ENCODE measurements around the gene LCN2. TPM values are rescaled to one million over a fixed set of nuclear protein-coding genes. Genes with fewer than 3 reads are reported as not detected.
"Not testable (repeated sequence)": the region's sequence is repeated elsewhere in the genome, so short reads cannot be mapped to it uniquely, and the experiment has no call there.

LCN2 gene
- total RNA-seq, 1 donor from 2014 or later: 23.6 TPM

DNA sequence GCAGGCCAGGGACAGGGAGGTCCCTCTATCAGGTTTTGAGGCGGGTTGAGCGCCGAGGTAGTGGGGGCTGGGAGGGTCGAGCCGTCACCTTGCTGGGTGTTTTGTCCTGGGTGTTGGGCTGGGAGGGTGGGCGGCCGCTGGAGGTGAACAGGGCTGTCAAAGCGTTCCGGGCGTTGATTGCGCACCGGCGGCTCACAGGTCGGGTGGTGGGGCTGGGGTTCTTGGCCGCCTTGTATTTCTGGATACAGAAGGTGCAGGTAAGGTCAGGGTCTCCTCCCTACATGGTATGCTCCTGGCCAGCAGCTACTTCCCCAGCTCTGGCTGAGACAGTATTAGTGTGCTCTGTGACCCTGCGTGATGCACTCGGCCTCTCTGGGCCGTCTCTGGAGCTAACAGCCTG lies 16.9 kb downstream of the LCN2 start:
- DNase-seq (ENCODE audit: low read depth): no peak

DNA sequence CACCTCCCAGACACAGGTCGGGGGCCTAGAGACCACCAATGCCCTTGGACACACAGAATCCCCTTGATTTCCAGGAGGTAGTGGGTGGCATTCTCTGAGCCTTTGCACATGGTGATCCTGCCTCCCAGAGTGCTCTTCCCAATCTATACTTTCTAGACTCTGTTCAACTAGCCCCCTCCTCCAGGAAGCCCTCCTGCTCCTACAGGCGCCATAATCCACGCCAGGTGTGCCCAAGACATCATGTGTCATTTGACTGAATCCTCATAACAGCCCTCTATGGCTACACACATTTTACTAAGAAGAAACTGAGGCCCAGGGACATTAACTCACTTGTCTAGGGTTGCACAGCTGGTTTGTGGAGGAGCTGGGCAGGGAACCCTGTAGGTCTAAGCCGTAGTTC lies 18.0 kb downstream of the LCN2 start:
- no peak for DNase-seq (ENCODE audit: low read depth)

GRCh38 chr9:128168731-128169308 lies 19.6 kb downstream of the LCN2 start:
- DNase-seq (ENCODE audit: low read depth): no peak

DNA sequence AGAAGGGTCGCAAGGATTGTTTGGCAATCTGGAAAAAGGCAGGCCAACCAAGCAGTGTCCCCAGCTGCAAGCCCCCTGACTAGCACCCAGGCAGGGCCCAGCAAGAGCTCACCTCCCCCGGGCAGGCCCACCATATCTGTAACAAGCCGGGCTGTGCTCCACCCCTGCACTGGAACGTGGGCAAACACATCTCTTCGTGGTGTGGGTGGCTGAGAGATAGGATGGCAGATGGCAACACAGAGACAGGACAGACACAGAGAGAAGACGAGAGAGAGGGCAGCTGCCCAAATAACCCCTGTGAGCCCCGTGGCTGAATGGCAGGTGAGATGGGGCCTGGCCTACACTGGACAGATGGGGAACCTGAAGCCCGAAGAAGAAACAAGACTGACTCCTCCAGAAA lies 20.2 kb downstream of the LCN2 start:
- no peak for DNase-seq (ENCODE audit: low read depth)

DNA sequence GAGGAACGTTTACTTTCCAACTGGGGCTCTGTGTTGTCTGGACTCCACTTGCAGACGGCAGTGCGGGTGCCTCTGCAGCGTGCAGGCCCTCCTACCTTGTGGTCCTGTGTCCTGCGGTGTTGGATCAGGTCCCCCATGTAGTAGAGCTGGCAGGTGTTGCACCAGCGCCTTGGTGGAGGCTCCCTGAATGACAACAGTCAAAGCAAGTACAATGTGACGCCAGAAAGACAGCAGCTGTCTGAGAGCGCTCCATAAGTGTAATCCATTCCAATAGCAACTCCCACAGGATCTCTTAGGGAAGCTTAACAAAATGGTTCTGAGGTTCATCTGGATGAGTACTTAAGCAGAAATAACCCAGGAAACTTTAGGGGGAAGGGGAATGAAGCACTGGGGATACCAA lies 20.7 kb downstream of the LCN2 start:
- DNase-seq (ENCODE audit: low read depth): no peak

GRCh38 chr9:128174062-128174461 lies 24.8 kb downstream of the LCN2 start:
- DNase-seq (ENCODE audit: low read depth): no peak

DNA sequence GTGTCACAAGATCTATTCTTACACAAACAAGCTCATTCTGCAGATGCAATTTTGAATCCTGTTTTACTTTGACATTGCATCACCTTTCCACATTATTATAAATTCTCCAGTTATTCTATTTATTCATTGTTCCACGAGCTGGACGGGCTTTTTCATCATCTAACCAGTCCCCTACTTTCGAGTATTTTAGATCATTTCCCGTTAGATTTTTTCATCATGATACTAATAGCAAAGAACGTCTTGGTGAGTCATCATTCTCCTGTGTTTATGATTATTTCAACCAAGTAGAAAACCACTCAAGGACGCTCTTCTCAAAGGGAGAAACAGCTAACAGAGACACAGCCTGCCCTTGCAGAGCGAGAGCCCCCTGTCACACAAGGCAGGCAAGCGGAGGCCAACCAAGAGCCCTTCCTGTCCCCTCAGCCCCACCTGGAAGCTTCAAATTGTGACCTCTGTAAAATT lies 25.9 kb downstream of the LCN2 start:
- DNase-seq (ENCODE audit: low read depth): no peak

- DNase-seq (ENCODE audit: low read depth): no peak
These were observed 26.5 kb downstream of the LCN2 start for GRCh38 chr9:128175726-128176125.

GRCh38 chr9:128178806-128179431 lies 29.7 kb downstream of the LCN2 start:
- no peak for DNase-seq (ENCODE audit: low read depth)

DNA sequence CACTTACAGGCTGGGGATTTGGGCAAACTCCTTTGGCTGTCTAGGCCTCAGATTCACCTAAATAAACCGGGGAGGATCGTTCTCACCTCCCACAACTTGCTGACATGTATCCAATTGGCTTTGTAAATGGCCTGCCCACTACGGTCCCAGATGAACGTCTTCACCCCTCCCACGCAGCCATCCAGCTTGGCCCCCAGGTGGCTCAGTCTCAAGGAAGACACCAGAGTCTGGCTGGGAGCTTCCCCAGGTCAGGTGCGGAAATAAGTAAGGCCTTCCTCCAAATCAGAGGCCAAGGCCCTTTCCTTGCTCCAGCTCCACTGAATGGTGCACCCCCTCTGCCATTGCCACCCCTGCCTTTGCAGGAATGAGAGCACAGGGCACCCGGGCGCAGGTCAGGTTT lies 30.7 kb downstream of the LCN2 start:
- DNase-seq (ENCODE audit: low read depth): no peak

- DNase-seq (ENCODE audit: low read depth): no peak
These were observed 31.2 kb downstream of the LCN2 start for GRCh38 chr9:128180447-128180846.

- not testable (repeated sequence) for DNase-seq (ENCODE audit: low read depth)
These were observed 32.2 kb downstream of the LCN2 start for GRCh38 chr9:128181480-128181879.

DNA sequence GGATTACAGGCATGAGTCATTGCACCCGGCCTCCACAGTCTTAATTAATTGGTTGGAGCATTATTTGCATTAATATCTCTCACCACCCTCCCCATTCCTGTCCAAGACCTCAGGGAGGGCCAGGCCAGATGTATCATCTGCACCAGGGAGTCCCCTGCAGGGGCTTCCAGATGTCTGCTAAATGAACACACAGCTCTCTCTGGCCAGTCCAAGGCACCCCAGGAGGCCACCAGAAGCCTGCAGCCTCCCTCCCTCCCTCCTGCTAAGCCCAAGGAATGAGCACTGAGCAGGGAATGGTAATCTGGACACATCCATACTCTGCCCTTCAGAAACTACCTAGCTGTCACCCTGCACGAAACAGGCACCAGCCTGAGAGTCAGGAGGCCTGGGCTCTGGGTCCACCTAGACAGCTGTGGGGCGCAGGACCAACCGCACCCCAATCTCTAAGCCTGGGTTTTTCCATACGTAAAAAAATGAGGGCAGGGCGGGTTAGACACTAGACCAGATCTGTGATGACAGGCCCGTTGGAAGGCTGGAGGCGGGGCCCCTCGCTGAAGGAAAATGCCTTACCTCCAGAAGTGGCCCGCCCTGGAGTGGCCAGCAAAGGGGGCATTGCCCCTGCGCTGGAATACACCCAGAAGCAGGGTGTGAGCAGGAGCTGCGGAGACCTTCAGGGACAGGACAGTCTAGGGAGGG lies 33.8 kb downstream of the LCN2 start:
- no peak for DNase-seq (ENCODE audit: low read depth)

- no peak for DNase-seq (ENCODE audit: low read depth)
These were observed 37.0 kb downstream of the LCN2 start for GRCh38 chr9:128185979-128186965.

- no peak for DNase-seq (ENCODE audit: low read depth)
These were observed 38.1 kb downstream of the LCN2 start for GRCh38 chr9:128187361-128187760.

DNA sequence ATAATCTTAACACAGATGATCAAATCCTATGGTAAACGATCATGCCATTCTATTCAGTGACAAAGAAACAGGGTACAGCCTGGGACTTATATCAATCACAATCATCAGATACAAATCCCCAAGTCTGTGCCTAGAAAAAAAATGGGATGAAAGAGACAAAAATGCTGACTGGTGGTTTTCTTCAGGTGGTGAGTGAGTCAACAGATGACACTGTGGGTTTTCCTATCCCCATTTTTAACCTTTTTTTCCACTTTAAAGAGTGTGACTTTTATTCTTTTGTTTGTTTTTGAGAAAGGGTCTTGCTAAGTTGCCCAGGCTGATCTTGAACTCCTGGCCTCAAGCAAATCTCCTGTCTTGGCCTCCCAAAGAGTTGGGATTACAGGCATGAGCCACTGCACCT lies 39.0 kb downstream of the LCN2 start:
- no peak for DNase-seq (ENCODE audit: low read depth)

- no peak for DNase-seq (ENCODE audit: low read depth)
These were observed 40.8 kb downstream of the LCN2 start for GRCh38 chr9:128190013-128190412.

DNA sequence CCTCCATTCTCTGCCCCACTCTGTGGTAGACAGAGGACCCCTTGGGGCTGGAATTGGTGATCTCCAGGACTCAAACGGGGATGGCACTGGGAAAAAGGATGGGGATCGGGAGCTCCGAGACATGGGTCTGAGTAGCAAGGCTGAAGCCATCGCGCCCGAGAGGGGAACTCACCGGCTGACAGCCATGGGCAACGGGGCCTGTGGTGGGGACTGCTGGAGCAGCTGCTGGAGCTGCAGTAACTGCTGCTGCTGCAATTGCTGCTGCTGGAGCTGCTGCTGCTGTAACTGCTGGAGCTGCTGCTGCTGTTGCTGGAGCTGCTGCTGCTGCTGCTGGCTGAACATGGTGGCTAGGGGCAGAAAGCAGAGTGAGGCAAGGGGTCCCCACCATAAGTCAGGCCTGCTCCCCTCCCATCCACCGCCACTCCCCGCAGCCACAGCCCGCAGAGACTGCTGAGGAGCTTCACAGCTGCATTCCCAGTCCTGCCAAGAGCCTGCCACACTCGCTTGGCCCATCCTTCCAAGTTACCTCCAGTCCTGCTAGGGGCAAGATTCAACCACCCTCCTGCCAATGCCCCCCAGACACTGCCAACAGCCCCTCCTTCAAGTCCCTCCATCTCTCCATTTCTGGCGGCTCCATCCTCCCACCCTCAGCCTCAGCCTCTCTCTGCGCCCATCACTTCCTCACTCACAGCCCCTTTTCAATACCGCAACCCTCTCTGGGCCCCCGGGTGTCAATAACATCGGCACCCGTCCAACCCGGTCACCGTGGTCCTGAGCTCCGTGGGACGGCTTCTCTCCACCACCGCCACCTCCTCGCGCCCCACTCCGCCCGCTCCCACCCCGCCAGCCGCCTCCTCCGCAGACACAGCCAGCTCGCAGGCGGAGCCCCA lies 41.5 kb downstream of the LCN2 start:
- DNase-seq (ENCODE audit: low read depth): no peak

DNA sequence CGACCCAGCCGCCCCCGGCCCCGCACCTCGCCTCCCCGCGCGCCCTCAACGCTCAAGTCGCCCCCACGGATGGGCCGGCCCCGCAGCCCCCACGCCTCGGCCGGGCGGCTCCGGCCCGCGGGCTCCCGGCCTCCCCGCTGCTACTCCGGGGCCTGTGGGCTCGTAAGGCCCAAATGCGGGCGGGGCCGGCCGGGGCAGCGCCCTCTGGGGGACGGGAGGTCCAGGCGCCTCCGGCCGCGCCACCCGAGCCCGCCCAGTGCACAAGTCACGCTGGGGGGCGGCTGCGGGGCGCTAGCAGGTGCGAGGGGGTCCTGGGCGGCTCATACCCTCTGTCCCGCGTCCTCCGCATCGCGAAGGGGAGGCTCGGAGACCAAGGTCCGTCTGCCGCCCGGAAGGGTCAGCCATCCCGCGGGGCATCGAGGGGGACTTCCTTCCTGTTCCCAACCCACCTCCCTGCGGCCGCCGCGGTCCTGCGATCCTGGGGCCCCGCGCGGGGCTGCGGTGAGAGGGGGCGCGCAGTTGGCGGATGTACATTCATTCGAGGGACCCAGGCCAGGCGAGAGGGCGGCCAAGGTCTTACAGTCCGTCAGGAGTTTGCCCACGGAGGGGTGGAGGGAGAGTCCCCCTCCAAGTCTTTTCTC lies 42.3 kb downstream of the LCN2 start, which contains the start of gene CIZ1:
TSS of gene CIZ1 (minus strand) at position 167 of the 641 bp plus-strand sequence. CDS start 715 bp downstream, outside the sequence.
- DNase-seq (ENCODE audit: low read depth): peak; percentile 35

DNA sequence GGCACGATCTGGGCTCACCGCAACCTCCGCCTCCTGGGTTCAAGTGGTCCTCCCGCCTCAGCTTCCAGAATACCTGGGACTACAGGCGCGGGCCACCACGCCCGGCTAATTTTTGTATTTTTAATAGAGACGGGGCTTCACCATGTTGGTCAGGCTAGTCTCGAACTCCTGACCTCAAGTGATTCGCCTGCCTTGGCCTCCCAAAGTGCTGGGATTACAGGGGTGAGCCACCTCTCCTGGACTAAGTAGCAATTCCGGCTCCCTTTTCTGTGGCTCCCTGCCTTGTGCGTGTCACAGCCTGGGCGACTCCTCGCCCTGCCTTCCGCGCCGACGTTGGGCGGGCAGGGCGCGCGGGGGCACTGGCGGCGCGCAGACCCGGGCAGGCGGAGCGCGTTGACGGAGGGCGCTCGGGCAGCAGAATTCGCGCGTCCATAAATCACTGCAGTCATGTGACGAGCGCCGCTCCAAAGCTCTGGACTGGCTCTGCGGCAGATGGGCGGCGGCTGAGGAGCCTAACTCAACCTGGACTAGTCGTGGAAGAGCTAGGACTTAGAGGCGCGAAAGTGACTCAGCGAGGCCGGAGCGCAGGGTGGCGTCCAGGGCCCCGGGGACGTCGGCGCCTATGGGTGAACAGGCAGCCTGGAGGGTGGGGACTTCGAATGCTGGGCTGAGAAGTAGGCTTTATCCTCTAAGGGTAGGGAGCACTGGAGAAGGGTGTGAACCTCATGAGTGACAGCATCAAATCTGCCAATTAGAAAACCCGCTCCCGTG lies 43.5 kb downstream of the LCN2 start:
- DNase-seq (ENCODE audit: low read depth): peak; percentile 84
